Right renal cortex interstitium (tissue), 3 donors: ENCODE data around the gene BACE1-AS. TPM values are rescaled to one million over a fixed set of nuclear protein-coding genes. Genes with fewer than 3 reads are reported as not detected.
"Not testable (repeated sequence)": the region's sequence is repeated elsewhere in the genome, so short reads cannot be mapped to it uniquely, and the experiment has no call there.

Experiments used
- DNase-seq, 3 donors: peaks; one replicate each; pipeline ENCODE4 v3.0.0-alpha.2; 2013; ENCODE audit warnings: low read depth in 3 of 3, low spot score in 2 of 3
- polyA plus RNA-seq, 3 donors: library from polyadenylated mRNA; unstranded; fragments of 120-200 nt; gene quantifications; one replicate each; pipeline ENCODE4 v1.2.1, GENCODE V29; 2013; ENCODE audit not compliant: insufficient read length in 3 of 3

The BACE1-AS gene
- polyA plus RNA-seq, 3 donors = 17.3 to 17.6 (median 17.5) TPM

GRCh38 chr11:117318738-117319137 is 27.6 kb downstream of the BACE1-AS start:
- DNase-seq = no peak

GRCh38 chr11:117319214-117319840 is 28.2 kb downstream of the BACE1-AS start:
- no peak for DNase-seq

GRCh38 chr11:117327255-117327566 is 36.1 kb downstream of the BACE1-AS start:
- DNase-seq = not testable (repeated sequence)

GRCh38 chr11:117327567-117328374 is 36.6 kb downstream of the BACE1-AS start, which contains the start of gene CEP164:
Gene CEP164, plus strand, starts transcription at chr11:117327854. Its CDS starts 10,733 bp downstream, at chr11:117338587.
- DNase-seq = peak; percentile 86 to 93 (median 89)

GRCh38 chr11:117328375-117329010 is 37.3 kb downstream of the BACE1-AS start:
- DNase-seq = no peak

GRCh38 chr11:117332843-117333242 is 41.7 kb downstream of the BACE1-AS start:
- DNase-seq = no peak

- DNase-seq = no peak
These were observed 42.8 kb downstream of the BACE1-AS start for GRCh38 chr11:117333917-117334316.

GRCh38 chr11:117334896-117335295 is 43.8 kb downstream of the BACE1-AS start:
- DNase-seq = no peak

GRCh38 chr11:117335399-117335798 is 44.3 kb downstream of the BACE1-AS start:
- no peak for DNase-seq

GRCh38 chr11:117337076-117337475 is 45.9 kb downstream of the BACE1-AS start:
- no peak for DNase-seq

Other genes with a start within 250 kb of the BACE1-AS start
- 10 to 100 TPM; 30.8 to 31.9 (median 31.5) TPM for gene SIK3, start 192.9 kb upstream of the BACE1-AS start, polyA plus RNA-seq
- 10 to 100 TPM; 76.5 to 82.9 (median 81.0) TPM for gene PAFAH1B2, start 147.1 kb upstream of the BACE1-AS start, polyA plus RNA-seq
- 10 to 100 TPM; 35.0 to 38.6 (median 38.5) TPM for gene SIDT2, start 112.6 kb upstream of the BACE1-AS start, polyA plus RNA-seq
- gene TAGLN, start 92.0 kb upstream of the BACE1-AS start, polyA plus RNA-seq = 100 to 1,000 TPM; 124 to 132 (median 129) TPM
- 10 to 100 TPM; 18.5 to 20.1 (median 19.2) TPM for gene PCSK7, start 59.3 kb upstream of the BACE1-AS start, polyA plus RNA-seq
- 10 to 100 TPM; 29.7 to 33.1 (median 31.7) TPM for gene RNF214, start 58.7 kb upstream of the BACE1-AS start, polyA plus RNA-seq
- gene BACE1, start 24.9 kb downstream of the BACE1-AS start, polyA plus RNA-seq = 10 to 100 TPM; 56.9 to 61.3 (median 58.5) TPM
- gene CEP164, start 36.5 kb downstream of the BACE1-AS start, polyA plus RNA-seq = 10 to 100 TPM; 19.6 to 22.9 (median 22.1) TPM